PFSK-1 (cell line): ENCODE results near the gene TPPP3.

Source experiments
- FOXP2 ChIP-seq: optimal IDR thresholded peaks from 2 replicates; pipeline ENCODE3; 2011; ENCODE audit warnings: borderline replicate concordance, control low read depth, inconsistent platforms; ENCODE audit not compliant: insufficient read depth; ENCODE audit errors: extremely low read length, extremely low read depth
- POLR2AphosphoS5 ChIP-seq: IDR thresholded peaks from 2 replicates; pipeline ENCODE4 v1.6.1; 2012; ENCODE audit warnings: low read depth, mild to moderate bottlenecking, control low read depth, low read length, moderate library complexity
- REST ChIP-seq, 2 experiments: IDR thresholded peaks; 2 replicates each; pipeline versions ENCODE4 v1.6.1 to v1.8.0; 2011 to 2012; ENCODE audit warnings: low read depth in 2 of 2, low read length in 2 of 2, control low read depth in 1 of 2, inconsistent platforms in 1 of 2, mild to moderate bottlenecking in 1 of 2, moderate library complexity in 1 of 2; ENCODE audit not compliant: insufficient read depth in 1 of 2
- SIN3A ChIP-seq: IDR thresholded peaks from 2 replicates; pipeline ENCODE4 v1.6.1; 2012; ENCODE audit warnings: mild to moderate bottlenecking, low read length, moderate library complexity, borderline replicate concordance; ENCODE audit not compliant: insufficient read depth
- TAF1 ChIP-seq: IDR thresholded peaks from 2 replicates; pipeline ENCODE4 v1.6.1; 2012; ENCODE audit warnings: low read length, control low read depth, borderline replicate concordance; ENCODE audit not compliant: insufficient read depth

TPPP3 gene

GRCh38 chr16:67438824-67439393 lies 45.6 kb upstream of the TPPP3 start:
- TF ChIP-seq POLR2AphosphoS5 (no peak), TAF1 (no peak), FOXP2 (no peak), SIN3A (no peak)

- TF ChIP-seq TAF1 (no peak), POLR2AphosphoS5 (no peak), SIN3A (no peak), FOXP2 (no peak), REST (IDR thresholded peaks at IDR 0.05; ENCODE audit: insufficient read depth in 1 of 2, low read depth in 2 of 2, low read length in 2 of 2) (no peak)
Observed at GRCh38 chr16:67438098-67438791, 44.9 kb upstream of the TPPP3 start.

- TF ChIP-seq TAF1 (no peak), SIN3A (no peak), POLR2AphosphoS5 (no peak), REST (IDR thresholded peaks at IDR 0.05; ENCODE audit: insufficient read depth in 1 of 2, low read depth in 2 of 2, low read length in 2 of 2) (no peak), FOXP2 (no peak)
Observed at GRCh38 chr16:67437513-67437912, 44.2 kb upstream of the TPPP3 start.

- TF ChIP-seq TAF1 (no peak), FOXP2 (no peak), SIN3A (no peak), POLR2AphosphoS5 (no peak), REST (IDR thresholded peaks at IDR 0.05; ENCODE audit: insufficient read depth in 1 of 2, low read depth in 2 of 2, low read length in 2 of 2) (no peak)
Observed at GRCh38 chr16:67436640-67437193, 43.4 kb upstream of the TPPP3 start.

GRCh38 chr16:67435758-67436164 lies 42.5 kb upstream of the TPPP3 start:
- TF ChIP-seq TAF1 (no peak), FOXP2 (no peak), SIN3A (no peak), REST (IDR thresholded peaks at IDR 0.05; ENCODE audit: insufficient read depth in 1 of 2, low read depth in 2 of 2, low read length in 2 of 2) (no peak), POLR2AphosphoS5 (no peak)
